SH-SY5Y (cell line): ENCODE measurements around the gene KCTD16.

Experiments
- GATA2 ChIP-seq: IDR thresholded peaks from 2 replicates; pipeline ENCODE4 v1.6.1; 2011; ENCODE audit warnings: mild to moderate bottlenecking, low read depth, low read length
- GATA3 ChIP-seq: IDR thresholded peaks from 2 replicates; pipeline ENCODE4 v1.6.1; 2011; ENCODE audit warnings: low read depth, mild to moderate bottlenecking, low read length, moderate library complexity

DNA sequence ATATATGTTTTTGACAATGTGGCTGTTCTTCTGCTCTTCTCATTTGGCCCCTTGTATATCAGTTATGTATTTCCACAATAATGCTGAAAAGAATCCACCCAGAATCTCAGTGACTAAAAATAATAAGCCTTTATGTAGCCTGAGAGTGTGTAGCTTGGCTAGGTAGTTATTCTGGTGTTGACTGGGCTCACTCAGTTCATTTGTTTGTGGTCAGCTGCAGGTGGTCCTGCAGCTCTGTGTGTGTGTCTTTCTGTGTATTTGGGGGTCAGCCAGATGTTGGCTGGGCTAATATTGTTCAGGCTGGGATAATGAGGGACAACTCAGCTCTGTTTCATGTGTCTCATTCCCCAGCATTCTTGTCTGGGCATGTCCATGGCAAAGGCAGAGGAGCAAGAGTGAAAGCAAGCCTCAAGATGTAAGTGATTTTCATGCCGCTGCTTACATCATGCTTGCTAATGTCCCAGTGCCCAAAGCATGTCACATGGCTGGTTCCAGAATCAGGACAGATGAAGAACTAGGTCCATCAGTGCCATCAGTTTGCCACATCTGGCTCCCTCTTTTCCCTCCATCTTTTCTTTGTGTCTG, 162.8 kb downstream of the KCTD16 start:
- TF ChIP-seq GATA2 (no peak), GATA3 (no peak)
